NB4 (cell line): ENCODE data around the gene LBHD1.

Experiments used
- MYC ChIP-seq: IDR thresholded peaks from 2 replicates; pipeline ENCODE4 v1.6.1; 2011; ENCODE audit warnings: low read depth, low read length
- POLR2A ChIP-seq: IDR thresholded peaks from 2 replicates; pipeline ENCODE4 v1.6.1; 2011; ENCODE audit warnings: mild to moderate bottlenecking; ENCODE audit not compliant: insufficient read length; ENCODE audit errors: extremely low read depth
- TF ChIP-seq, protein P1 (sequence below): IDR thresholded peaks from one replicate; pipeline ENCODE4 v1.5.1; 2012; ENCODE audit warnings: low read depth, low read length
- TF ChIP-seq, protein P2 (sequence below): IDR thresholded peaks from 2 replicates; pipeline ENCODE4 v1.6.1; 2011; ENCODE audit warnings: low read depth, low read length

DNA sequence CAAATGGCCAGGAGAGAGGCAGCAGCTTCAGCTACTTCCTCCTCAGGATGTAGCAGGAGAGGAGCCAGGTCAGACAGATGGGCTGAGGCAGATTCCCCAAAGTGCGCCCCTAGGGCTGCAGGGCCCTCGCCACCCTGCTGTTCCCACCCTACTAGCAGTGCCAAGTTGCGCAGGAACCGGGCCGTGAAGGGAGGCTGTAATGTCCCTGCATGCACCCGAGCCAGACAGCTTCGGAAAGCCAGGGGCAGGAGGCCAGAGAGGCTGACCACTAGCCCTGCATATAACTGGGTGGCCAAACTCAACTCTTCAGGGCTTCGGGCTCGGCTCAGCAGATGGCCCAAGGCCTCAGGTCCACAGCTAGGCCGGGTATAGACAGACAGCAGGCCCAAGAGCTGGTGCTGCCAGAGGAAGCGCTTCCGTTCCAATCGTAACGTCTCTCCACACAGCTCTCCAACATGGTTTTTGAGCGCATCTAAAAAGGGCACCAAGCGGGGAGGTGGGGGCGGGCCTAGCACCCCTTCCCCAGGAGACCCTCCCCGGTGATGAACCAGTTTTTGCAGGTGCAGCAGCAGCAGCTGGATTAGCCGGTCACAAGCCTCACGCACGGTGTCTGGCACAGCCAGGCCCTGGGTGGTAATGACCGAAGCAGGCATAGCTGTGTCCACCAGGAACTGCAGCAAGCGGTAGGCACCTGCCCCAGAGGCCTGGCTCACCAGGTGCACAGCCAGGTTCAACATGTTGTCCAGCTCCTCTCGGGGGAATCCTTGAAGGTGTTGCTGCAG is 23.7 kb downstream of the LBHD1 start:
- TF ChIP-seq POLR2A (no peak), MYC (no peak)
- TF ChIP-seq, protein P1, sequence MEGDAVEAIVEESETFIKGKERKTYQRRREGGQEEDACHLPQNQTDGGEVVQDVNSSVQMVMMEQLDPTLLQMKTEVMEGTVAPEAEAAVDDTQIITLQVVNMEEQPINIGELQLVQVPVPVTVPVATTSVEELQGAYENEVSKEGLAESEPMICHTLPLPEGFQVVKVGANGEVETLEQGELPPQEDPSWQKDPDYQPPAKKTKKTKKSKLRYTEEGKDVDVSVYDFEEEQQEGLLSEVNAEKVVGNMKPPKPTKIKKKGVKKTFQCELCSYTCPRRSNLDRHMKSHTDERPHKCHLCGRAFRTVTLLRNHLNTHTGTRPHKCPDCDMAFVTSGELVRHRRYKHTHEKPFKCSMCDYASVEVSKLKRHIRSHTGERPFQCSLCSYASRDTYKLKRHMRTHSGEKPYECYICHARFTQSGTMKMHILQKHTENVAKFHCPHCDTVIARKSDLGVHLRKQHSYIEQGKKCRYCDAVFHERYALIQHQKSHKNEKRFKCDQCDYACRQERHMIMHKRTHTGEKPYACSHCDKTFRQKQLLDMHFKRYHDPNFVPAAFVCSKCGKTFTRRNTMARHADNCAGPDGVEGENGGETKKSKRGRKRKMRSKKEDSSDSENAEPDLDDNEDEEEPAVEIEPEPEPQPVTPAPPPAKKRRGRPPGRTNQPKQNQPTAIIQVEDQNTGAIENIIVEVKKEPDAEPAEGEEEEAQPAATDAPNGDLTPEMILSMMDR: no peak
- TF ChIP-seq, protein P2, sequence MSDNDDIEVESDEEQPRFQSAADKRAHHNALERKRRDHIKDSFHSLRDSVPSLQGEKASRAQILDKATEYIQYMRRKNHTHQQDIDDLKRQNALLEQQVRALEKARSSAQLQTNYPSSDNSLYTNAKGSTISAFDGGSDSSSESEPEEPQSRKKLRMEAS: no peak
